ENCODE results near the gene TMEM37.

DNA sequence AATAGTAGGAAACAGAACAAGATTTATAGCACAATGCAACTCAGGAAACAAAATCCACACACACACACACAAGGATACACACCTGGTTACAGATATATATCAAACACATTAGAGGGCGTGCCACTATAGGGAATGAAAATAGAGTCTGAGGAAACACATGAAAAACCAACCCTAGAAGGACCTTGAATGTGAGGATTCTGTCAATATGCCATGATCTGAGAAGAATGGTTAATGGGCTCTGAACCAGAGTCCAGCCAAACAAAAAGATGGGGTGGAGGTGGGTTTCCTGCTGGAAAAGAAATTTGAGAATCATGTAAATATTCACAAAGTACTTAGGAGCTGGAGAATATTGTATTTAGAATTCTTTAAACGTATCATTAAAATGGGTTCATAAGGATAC, 7.8 kb upstream of the TMEM37 start:
- TF ChIP-seq CTCF (IDR thresholded peaks at IDR 0.05) (no peak), POLR2AphosphoS5 (IDR thresholded peaks at IDR 0.05) (no peak)
